ENCODE data around the gene RESP18. TPM values are rescaled to one million over a fixed set of nuclear protein-coding genes. Genes with fewer than 3 reads are reported as not detected.
"Not testable (repeated sequence)": the region's sequence is repeated elsewhere in the genome, so short reads cannot be mapped to it uniquely, and the experiment has no call there.

The RESP18 gene
- total RNA-seq, 1 donor from 2014 or later = not detected

DNA sequence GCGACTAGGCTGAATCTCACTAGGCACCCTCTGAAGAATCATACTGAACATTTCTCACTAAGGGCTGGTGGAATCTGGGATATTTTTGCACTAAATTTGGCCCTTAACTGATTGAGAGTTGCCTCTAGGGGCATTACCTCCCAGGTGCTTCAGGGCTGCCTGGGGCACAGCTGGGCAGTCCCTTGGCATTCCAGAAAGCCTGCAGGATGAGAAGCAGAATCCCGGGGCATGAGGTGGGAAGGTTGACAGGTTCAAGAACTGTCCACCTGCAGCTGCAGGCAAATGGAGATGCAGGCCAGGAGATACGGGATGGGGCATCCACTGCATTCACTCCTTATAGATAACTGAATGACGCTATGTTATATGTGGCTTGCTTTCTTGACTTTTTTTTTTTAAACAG is 7.4 kb downstream of the RESP18 start:
- Histone ChIP-seq H3K4me3 (no peak overlapping the region), H3K9ac (no peak overlapping the region), H2AFZ (replicated peaks) (no peak overlapping the region), H3K36me3 (no peaks in the 10 kb centered on the region), H3K4me2 (no peak overlapping the region), H4K20me1 (ENCODE audit: low read depth) (peaks cover 3% of the 10 kb centered on the region), H3K4me1 (no peaks in the 10 kb centered on the region), H3K79me2 (ENCODE audit: low read depth) (no peaks in the 10 kb centered on the region), H3K27ac (no peak overlapping the region), H3K27me3 (peaks cover 93% of the 10 kb centered on the region), H3F3A (ENCODE audit: low read depth) (no peaks in the 10 kb centered on the region), H3K9me3 (ENCODE audit: low read depth) (no peaks in the 10 kb centered on the region)
- Mint-ChIP-seq H3K4me1 (peaks cover 13% of the 10 kb centered on the region), H3K27me3 (ENCODE audit: insufficient read depth, low read depth) (peaks cover 25% of the 10 kb centered on the region), H3K27ac (no peak overlapping the region), H3K36me3 (no peaks in the 10 kb centered on the region), H3K4me3 (no peak overlapping the region), H3K9me3 (no peaks in the 10 kb centered on the region)
- TF ChIP-seq, protein P1, sequence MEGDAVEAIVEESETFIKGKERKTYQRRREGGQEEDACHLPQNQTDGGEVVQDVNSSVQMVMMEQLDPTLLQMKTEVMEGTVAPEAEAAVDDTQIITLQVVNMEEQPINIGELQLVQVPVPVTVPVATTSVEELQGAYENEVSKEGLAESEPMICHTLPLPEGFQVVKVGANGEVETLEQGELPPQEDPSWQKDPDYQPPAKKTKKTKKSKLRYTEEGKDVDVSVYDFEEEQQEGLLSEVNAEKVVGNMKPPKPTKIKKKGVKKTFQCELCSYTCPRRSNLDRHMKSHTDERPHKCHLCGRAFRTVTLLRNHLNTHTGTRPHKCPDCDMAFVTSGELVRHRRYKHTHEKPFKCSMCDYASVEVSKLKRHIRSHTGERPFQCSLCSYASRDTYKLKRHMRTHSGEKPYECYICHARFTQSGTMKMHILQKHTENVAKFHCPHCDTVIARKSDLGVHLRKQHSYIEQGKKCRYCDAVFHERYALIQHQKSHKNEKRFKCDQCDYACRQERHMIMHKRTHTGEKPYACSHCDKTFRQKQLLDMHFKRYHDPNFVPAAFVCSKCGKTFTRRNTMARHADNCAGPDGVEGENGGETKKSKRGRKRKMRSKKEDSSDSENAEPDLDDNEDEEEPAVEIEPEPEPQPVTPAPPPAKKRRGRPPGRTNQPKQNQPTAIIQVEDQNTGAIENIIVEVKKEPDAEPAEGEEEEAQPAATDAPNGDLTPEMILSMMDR (IDR thresholded peaks at IDR 0.05) = no peak
- no peak for TF ChIP-seq EZH2phosphoT487 (IDR thresholded peaks at IDR 0.05)
- no peak for DNase-seq (ENCODE audit: low spot score)

DNA sequence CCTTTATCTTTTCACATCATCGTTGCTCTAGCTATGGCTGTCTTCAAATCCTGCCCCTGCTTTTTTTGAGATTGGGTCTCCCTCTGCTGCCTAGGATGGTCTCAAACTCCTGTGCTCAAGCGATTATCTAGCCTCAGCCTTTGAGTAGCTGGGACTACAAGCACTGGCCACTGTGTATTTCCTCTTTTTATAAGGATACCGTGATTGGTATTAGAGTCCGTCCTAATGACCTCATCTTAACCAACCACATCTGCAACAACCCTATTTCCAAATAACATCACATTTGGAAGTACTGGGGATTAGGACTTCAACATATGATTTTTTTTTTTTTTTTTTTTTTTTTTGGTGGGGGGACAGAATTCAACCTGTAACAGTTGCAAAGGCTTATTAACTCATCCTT is 9.1 kb downstream of the RESP18 start:
- no peak overlapping the region for H3K9ac ChIP-seq
- DNase-seq (ENCODE audit: low spot score) = no peak
- no peaks in the 10 kb centered on the region for H3F3A ChIP-seq (ENCODE audit: low read depth)
- H3K79me2 ChIP-seq (ENCODE audit: low read depth) = no peaks in the 10 kb centered on the region
- H3K4me2 ChIP-seq = no peak overlapping the region
- H4K20me1 ChIP-seq (ENCODE audit: low read depth) = no peaks in the 10 kb centered on the region
- peaks cover 26% of the 10 kb centered on the region for H3K27me3 Mint-ChIP-seq (ENCODE audit: insufficient read depth, low read depth)
- H3K27ac ChIP-seq = no peak overlapping the region
- H3K9me3 ChIP-seq (ENCODE audit: low read depth) = no peaks in the 10 kb centered on the region
- peaks cover 76% of the 10 kb centered on the region for H3K27me3 ChIP-seq
- H3K36me3 Mint-ChIP-seq = no peaks in the 10 kb centered on the region
- H3K4me3 ChIP-seq = no peak overlapping the region
- no peak overlapping the region for H3K27ac Mint-ChIP-seq
- H3K9me3 Mint-ChIP-seq = no peaks in the 10 kb centered on the region
- no peaks in the 10 kb centered on the region for H3K4me1 ChIP-seq
- peaks cover 13% of the 10 kb centered on the region for H3K4me1 Mint-ChIP-seq
- no peak for TF ChIP-seq EZH2phosphoT487 (IDR thresholded peaks at IDR 0.05)
- no peak for TF ChIP-seq EZH2 (IDR thresholded peaks at IDR 0.05)
- TF ChIP-seq, protein P1 (IDR thresholded peaks at IDR 0.05) = no peak
- H3K36me3 ChIP-seq = no peaks in the 10 kb centered on the region
- no peak overlapping the region for H2AFZ ChIP-seq (replicated peaks)
- no peak overlapping the region for H3K4me3 Mint-ChIP-seq

DNA sequence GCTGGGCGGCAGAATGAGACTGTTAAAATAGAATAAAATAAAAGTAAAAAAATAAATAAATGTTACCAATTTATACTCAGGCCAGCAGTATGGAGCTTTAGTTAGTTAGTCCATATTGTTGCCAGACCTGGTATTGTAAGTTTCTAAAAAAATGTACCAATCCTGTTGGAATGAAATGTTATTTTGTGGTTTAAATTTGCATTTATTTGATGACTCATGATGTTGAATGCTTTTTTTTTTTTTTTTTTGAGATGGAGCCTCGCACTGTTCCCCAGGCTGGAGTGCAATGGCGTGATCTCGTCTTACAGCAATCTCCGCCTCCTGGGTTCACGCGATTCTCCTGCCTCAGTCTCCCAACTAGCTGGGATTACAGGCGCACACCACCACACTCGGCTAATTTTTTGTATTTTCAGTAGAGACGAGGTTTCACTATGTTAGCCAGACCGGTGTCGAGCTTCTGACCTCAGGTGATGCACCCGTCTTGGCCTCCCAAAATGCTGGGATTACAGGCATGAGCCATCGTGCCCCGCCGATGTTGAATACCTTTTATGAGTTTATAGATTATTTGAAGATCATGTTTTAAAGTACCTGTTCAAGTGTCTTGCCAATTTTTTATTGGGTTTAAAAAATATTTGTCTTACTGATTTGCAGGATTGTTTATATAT is 17.6 kb downstream of the RESP18 start:
- no peak for DNase-seq (ENCODE audit: low spot score)
- Histone ChIP-seq H3K27me3 (peaks cover 16% of the 10 kb centered on the region), H3K4me1 (no peaks in the 10 kb centered on the region), H3K9ac (no peak overlapping the region), H4K20me1 (ENCODE audit: low read depth) (peaks cover 4% of the 10 kb centered on the region), H3K79me2 (ENCODE audit: low read depth) (no peaks in the 10 kb centered on the region), H3K27ac (no peak overlapping the region), H3K9me3 (ENCODE audit: low read depth) (no peaks in the 10 kb centered on the region), H3K4me2 (no peak overlapping the region), H3F3A (ENCODE audit: low read depth) (no peaks in the 10 kb centered on the region), H3K36me3 (no peaks in the 10 kb centered on the region), H2AFZ (replicated peaks) (no peak overlapping the region), H3K4me3 (no peak overlapping the region)
- no peak for TF ChIP-seq EZH2 (IDR thresholded peaks at IDR 0.05)
- Mint-ChIP-seq H3K27me3 (ENCODE audit: insufficient read depth, low read depth) (peaks cover 17% of the 10 kb centered on the region), H3K27ac (no peak overlapping the region), H3K4me3 (no peak overlapping the region), H3K9me3 (peaks cover 4% of the 10 kb centered on the region), H3K4me1 (no peaks in the 10 kb centered on the region), H3K36me3 (no peaks in the 10 kb centered on the region)

DNA sequence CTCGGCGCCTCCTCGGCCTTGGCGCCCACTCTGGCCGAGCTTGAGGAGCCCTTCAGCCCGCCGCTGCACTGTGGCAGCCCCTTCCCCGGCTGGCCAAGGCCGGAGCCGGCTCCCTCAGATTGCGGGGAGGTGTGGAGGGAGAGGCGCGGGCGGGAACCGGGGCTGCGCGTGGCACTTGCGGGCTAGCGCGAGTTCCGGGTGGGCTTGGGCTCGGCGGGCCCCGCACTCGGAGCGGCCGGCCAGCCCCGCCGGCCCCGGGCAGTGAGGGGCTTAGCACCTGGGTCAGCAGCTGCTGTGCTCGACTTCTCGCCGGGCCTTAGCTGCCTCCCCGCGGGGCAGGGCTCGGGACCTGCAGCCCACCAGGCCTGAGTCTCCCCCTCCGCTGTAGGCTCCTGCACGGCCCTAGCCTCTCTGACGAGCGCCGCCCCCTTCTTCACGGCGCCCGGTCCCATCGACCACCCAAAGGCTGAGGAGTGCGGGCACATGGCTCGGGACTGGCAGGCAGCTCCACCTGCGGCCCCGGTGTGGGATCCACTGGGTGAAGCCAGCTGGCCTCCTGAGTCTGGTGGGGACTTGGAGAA is 19.8 kb downstream of the RESP18 start:
- H3K36me3 Mint-ChIP-seq; DNase-seq (ENCODE audit: low spot score); H3K9me3 Mint-ChIP-seq; H3K27ac Mint-ChIP-seq; H3K4me2 ChIP-seq; H3K9ac ChIP-seq; H3K27ac ChIP-seq; H3K36me3 ChIP-seq; H3K4me3 ChIP-seq; H3K4me3 Mint-ChIP-seq; H3K4me1 Mint-ChIP-seq; H3K79me2 ChIP-seq (ENCODE audit: low read depth); H3F3A ChIP-seq (ENCODE audit: low read depth); H3K9me3 ChIP-seq (ENCODE audit: low read depth); H3K4me1 ChIP-seq; H2AFZ ChIP-seq (replicated peaks): not testable (repeated sequence)
- peaks cover 38% of the 10 kb centered on the region for H3K27me3 ChIP-seq
- peaks cover 30% of the 10 kb centered on the region for H3K27me3 Mint-ChIP-seq (ENCODE audit: insufficient read depth, low read depth)
- H4K20me1 ChIP-seq (ENCODE audit: low read depth) = peaks cover 24% of the 10 kb centered on the region

Measured in neural progenitor cell (in vitro differentiated cells).